Heart left ventricle (tissue), 16 donors: Measurements from ENCODE around the gene SERPINA6. TPM values are rescaled to one million over a fixed set of nuclear protein-coding genes. Genes with fewer than 3 reads are reported as not detected.

ENCODE experiments used
- ATAC-seq, 4 donors: fragments of 200-7000 bp; cut with Tn5 transposase; one replicate each; pipeline ENCODE4 v1.9.1; 2020 to 2022; ENCODE audit warnings: moderate library complexity in 4 of 4, mild to moderate bottlenecking in 3 of 4, moderate number of reproducible peaks in 1 of 4
- DNase-seq, 5 donors: peaks; one replicate each; pipeline ENCODE4 v3.0.0-alpha.2; 2020
- H3K27ac ChIP-seq, 12 donors: fragments of 200-600 bp; sonication (generic) in 4 of 12; one replicate each; pipeline versions ENCODE4 v1.5.0 to v1.8.0; 2016 to 2022; ENCODE audit warnings: mild to moderate bottlenecking in 2 of 12
- H3K27me3 ChIP-seq, 9 donors: fragments of 200-600 bp; sonication (generic) in 2 of 9; one replicate each; pipeline versions ENCODE4 v1.5.1 to v1.8.0; 2016 to 2022; ENCODE audit warnings: mild to moderate bottlenecking in 3 of 9
- H3K36me3 ChIP-seq, 9 donors: fragments of 200-600 bp; sonication (generic) in 2 of 9; one replicate each; pipeline versions ENCODE4 v1.5.0 to v1.8.0; 2018 to 2022; ENCODE audit warnings: mild to moderate bottlenecking in 2 of 9
- H3K4me1 ChIP-seq, 12 donors: fragments of 200-600 bp; sonication (generic) in 4 of 12; one replicate each; pipeline versions ENCODE4 v1.5.0 to v1.8.0; 2016 to 2022; ENCODE audit warnings: mild to moderate bottlenecking in 3 of 12
- H3K4me3 ChIP-seq, 12 donors: fragments of 200-600 bp; sonication (generic) in 4 of 12; one replicate each; pipeline versions ENCODE4 v1.5.0 to v1.8.0; 2017 to 2022; ENCODE audit warnings: mild to moderate bottlenecking in 9 of 12, moderate library complexity in 4 of 12
- H3K9me3 ChIP-seq, 12 donors: fragments of 200-600 bp; sonication (generic) in 4 of 12; one replicate each; pipeline versions ENCODE4 v1.5.0 to v1.8.0; 2016 to 2022; ENCODE audit warnings: mild to moderate bottlenecking in 1 of 12
- POLR2A ChIP-seq, 2 donors: fragments of 450-650 bp; IDR thresholded peaks; one replicate each; pipeline ENCODE4 v1.6.1; 2017; ENCODE audit warnings: antibody characterized with exemption in 2 of 2, mild to moderate bottlenecking in 2 of 2, moderate library complexity in 2 of 2
- WGBS, 4 donors: extraction: QIAGEN DNeasy Blood & Tissue Kit in 2 of 4; methylation state at CpG; one replicate each; pipeline versions ENCODE4 v1.1.5 to v1.1.7; 2013 to 2018; 5-methylcytosine and 5-hydroxymethylcytosine counted together
- intact Hi-C, 10 donors: fragments of 100-400 bp; cut with DNase I; formaldehyde crosslinking; loops; one replicate each; pipeline versions ENCODE4 v1.11.1 to v1.14.2; 2022
- polyA plus RNA-seq, 2 donors: library from polyadenylated mRNA; stranded (reverse); fragments of 200-250 nt; gene quantifications; one replicate each; pipeline ENCODE4 v1.2.3, GENCODE V29; 2013
- total RNA-seq, 9 donors: library from RNA; depleted of rRNA in 2 of 9; stranded (reverse); fragments of >200 nt in 2 of 9; fragmentation: NEBNext Ultra II Directional in 3 of 9; extraction: Animal tissue kit (Norgen Biotek cat#: 25700) in 3 of 9; gene quantifications; one replicate each; pipeline versions ENCODE4 v1.1.0 to v1.2.4, GENCODE V29; 2016 to 2023
- TF ChIP-seq, protein P1 (sequence below), 12 donors: fragments of 200-600 bp; sonication (generic) in 4 of 12; IDR thresholded peaks; one replicate each; pipeline versions ENCODE4 v1.5.0 to v1.8.0; 2018 to 2022; ENCODE audit warnings: antibody characterized with exemption in 12 of 12, mild to moderate bottlenecking in 5 of 12
- donor health status: ischemic (EF 13 %, LVEDD 7.1; RV severe dilation, severe dysfunction).
- donor health status: healthy with polysubstance abuse.
- donor health status: DM: no; HTN: yes; CAD: no.
- donor health status: DM: no; HTN: no; CAD: no.
- donor health status: ischemic (EF 25% LVEDD 6.9; RV normal size, moderate dysfunction).
- donor health status: ischemic (EF 25% LVEDD 5.7; RV mildly dilated, moderate dysfunction).
- donor health status: healthy.
- donor health status: DM: yes; HTN: yes; CAD: no.
- donor health status: ischemic (EF 35%, LVEDD 5.7; RV mildly dilated, moderate dysfunction).
- donor health status: nonischemic (EF 11% LVEDD 7.7; RV severe dilation, severe dysfunction).
- donor health status: DM: yes; HTN: yes; CAD: no.
- donor health status: PGD.
- donor health status: ischemic (EF 29% LVEDD 5.4; RV normal size, mild dysfunction).
- donor health status: nonischemic (EF 23%, LVEDD 6.1; RV moderate dilation, normal function).

The SERPINA6 gene
- total and polyA plus RNA-seq, 11 donors = not detected

DNA sequence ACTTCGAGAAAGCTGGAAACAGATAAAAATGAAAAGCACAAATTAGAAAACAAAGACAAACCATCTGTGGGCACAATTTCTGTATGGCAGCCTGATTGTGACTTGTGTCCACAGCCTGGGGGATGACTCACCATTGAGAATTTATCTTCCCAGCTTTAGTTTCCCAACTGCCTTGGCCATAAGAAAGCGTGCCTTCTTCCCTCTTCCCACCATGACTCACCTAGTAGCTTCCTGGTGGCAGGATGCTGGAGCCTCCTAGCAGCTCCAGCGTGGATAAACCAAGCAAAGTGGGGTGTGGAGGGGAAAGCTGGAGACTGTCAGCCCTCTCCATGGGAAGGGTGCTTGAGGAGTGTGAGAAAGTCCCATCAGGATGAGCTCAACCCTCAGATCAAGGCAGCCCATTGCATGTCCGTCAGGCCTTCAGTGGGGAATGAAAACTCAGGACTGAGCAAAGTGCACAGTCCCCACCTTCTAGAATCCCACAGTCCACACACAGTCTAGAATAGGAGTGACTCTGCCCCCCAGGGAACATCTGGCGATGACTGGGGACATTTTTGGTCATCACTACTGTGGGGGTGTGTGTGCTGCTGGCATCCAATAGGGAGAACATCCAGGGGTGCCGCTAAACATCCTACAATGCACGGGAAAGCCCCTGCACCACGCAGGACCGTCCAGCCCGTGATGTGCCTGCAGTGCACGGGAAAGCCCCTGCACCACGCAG lies 22.4 kb upstream of the SERPINA6 start:
- intact Hi-C loops = no loop called here
- no peak for TF ChIP-seq POLR2A (IDR thresholded peaks at IDR 0.05)
- TF ChIP-seq, protein P1, sequence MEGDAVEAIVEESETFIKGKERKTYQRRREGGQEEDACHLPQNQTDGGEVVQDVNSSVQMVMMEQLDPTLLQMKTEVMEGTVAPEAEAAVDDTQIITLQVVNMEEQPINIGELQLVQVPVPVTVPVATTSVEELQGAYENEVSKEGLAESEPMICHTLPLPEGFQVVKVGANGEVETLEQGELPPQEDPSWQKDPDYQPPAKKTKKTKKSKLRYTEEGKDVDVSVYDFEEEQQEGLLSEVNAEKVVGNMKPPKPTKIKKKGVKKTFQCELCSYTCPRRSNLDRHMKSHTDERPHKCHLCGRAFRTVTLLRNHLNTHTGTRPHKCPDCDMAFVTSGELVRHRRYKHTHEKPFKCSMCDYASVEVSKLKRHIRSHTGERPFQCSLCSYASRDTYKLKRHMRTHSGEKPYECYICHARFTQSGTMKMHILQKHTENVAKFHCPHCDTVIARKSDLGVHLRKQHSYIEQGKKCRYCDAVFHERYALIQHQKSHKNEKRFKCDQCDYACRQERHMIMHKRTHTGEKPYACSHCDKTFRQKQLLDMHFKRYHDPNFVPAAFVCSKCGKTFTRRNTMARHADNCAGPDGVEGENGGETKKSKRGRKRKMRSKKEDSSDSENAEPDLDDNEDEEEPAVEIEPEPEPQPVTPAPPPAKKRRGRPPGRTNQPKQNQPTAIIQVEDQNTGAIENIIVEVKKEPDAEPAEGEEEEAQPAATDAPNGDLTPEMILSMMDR (IDR thresholded peaks at IDR 0.05) = no peak
- Histone ChIP-seq H3K27ac (no peak overlapping the region), H3K27me3 (peaks cover 0 to 13% (median 0%) of the 10 kb centered on the region in 9 donors), H3K36me3 (no peaks in the 10 kb centered on the region), H3K4me1 (peaks cover 0 to 20% (median 11%) of the 10 kb centered on the region in 12 donors), H3K9me3 (no peaks in the 10 kb centered on the region), H3K4me3 (no peak overlapping the region)
- ATAC-seq = no peak
- DNase-seq = no peak
- 72 to 84% (median 77%) methylated on average over 10 to 12 of the region's 12 CpGs for WGBS, 4 donors

DNA sequence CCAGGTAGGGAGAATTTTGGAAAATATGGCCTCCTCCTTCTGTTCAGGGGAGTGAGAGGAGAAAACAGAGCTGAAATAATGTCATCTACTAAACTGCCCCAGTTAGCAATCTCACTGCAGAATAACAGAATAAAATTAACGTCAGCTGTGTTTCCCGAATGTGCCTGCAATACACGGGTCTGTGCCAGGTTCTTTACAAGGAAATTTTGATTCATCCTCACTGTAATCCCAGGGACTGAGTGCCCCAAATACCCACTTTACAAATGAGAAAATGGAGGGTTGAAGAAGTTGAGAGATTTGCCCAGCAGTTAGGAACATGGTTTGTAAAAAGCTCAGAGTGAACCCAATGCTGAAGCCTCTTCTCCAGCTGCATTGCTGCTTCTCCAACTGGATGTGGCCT lies 21.3 kb upstream of the SERPINA6 start:
- ATAC-seq = no peak

DNA sequence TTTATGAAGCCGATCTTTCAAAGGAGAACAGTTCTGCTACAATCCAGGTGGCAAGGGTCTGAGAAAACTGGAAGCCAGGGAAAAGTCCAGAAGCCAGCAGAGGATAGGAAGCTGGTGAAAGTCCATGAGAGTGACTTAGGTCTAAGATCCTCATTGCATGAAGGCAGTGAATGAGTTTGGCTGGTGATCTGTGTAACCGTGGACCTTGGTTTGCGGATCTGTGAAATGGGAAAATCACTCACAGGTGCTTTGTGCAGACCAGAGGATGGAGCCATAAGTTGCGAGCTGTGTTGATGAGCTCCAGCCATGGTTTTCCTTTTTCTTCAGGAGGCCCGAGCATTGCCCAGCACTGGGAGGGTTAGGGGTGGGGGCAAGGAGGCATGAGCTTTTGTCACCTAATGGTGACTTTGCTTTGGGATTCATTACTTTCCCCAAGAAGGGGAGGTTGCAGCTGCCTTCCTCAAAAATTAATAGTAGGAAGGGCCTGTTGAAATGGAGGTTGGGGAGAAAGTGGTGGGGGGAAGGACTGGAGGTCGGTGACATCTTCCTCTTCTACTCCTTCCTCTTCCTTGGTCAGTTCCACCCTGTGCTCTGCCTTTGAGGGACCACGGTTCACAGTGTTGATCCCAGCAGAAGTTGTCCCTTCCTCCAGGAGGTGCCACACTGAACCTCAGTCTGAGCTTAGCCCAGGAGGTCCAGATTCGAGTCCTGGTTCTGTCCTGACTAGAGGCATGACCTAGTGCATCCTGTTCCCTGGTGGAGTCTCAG lies 20.3 kb upstream of the SERPINA6 start:
- Histone ChIP-seq H3K4me3 (no peak overlapping the region), H3K36me3 (no peaks in the 10 kb centered on the region), H3K27ac (no peak overlapping the region), H3K27me3 (peaks cover 0 to 8% (median 0%) of the 10 kb centered on the region in 9 donors), H3K4me1 (peaks cover 0 to 20% (median 11%) of the 10 kb centered on the region in 12 donors), H3K9me3 (no peaks in the 10 kb centered on the region)
- intact Hi-C loops = no loop called here
- TF ChIP-seq, protein P1 (IDR thresholded peaks at IDR 0.05) = no peak
- no peak for TF ChIP-seq POLR2A (IDR thresholded peaks at IDR 0.05)
- 83 to 88% (median 86%) methylated on average over 8 of the region's 8 CpGs for WGBS, 4 donors
- ATAC-seq = no peak
- DNase-seq = no peak

More for the DNA sequence above, 21.3 kb upstream of the SERPINA6 start:
- Histone ChIP-seq H3K4me3 (no peak overlapping the region), H3K27ac (no peak overlapping the region), H3K9me3 (no peaks in the 10 kb centered on the region), H3K4me1 (peaks cover 0 to 20% (median 11%) of the 10 kb centered on the region in 12 donors), H3K36me3 (no peaks in the 10 kb centered on the region), H3K27me3 (peaks cover 0 to 8% (median 0%) of the 10 kb centered on the region in 9 donors)
- TF ChIP-seq POLR2A (IDR thresholded peaks at IDR 0.05) = no peak
- TF ChIP-seq, protein P1 (IDR thresholded peaks at IDR 0.05) = no peak
- intact Hi-C loops = no loop called here
- DNase-seq = no peak
- 76 to 88% (median 80%) methylated on average over 3 of the region's 3 CpGs for WGBS, 4 donors

DNA sequence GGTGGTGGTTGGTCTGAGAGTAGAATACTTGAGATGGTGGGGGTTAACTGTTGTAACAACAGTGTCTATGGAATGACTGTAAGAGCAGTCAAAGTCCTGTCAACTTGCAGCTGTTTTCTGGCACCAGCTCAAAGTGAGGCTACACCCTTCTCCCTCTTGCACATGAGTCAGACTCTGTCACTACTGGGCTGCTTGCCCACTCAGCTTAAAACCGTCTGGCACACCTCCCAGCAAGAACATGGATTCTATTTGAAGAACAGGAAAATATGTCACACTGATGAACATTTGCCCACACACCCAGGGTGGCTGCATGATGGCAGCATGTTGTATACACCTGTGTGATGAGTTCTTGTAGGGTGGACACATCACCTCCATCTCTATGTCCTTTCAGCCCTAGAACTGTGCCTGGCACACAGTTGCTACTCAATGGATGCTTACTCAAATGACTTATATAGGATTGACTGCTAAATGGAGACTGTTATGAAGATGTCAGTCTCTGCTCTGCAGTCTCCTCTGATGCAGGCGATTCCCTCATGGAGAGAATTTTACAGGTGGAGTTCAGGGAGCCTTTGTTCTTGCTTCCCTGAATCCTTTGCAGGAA lies 19.3 kb upstream of the SERPINA6 start:
- peaks cover 0 to 6% (median 0%) of the 10 kb centered on the region in 9 donors for H3K27me3 ChIP-seq
- ATAC-seq (peak; percentile 89 to 97 (median 94)), DNase-seq (peak; percentile 75 to 94 (median 84))
- H3K4me1 ChIP-seq = peaks cover 0 to 20% (median 11%) of the 10 kb centered on the region in 12 donors
- intact Hi-C loops = no loop called here
- WGBS, 4 donors = 42 to 44% (median 43%) methylated on average over 2 of the region's 2 CpGs
- H3K36me3 ChIP-seq = no peaks in the 10 kb centered on the region
- H3K27ac ChIP-seq = peak overlapping the region in 1 of 12 donors; percentile 27
- H3K9me3 ChIP-seq = peaks cover 0 to 3% (median 0%) of the 10 kb centered on the region in 12 donors
- TF ChIP-seq POLR2A (IDR thresholded peaks at IDR 0.05) = no peak
- TF ChIP-seq, protein P1 (IDR thresholded peaks at IDR 0.05) = no peak
- H3K4me3 ChIP-seq = no peak overlapping the region
